Karpas-422 (cell line): ENCODE data around the gene RBM45. TPM values are rescaled to one million over a fixed set of nuclear protein-coding genes. Genes with fewer than 3 reads are reported as not detected.
"Not testable (repeated sequence)": the region's sequence is repeated elsewhere in the genome, so short reads cannot be mapped to it uniquely, and the experiment has no call there.

Experiments used
- DNase-seq: peaks from one replicate; pipeline ENCODE4 v3.0.0-alpha.2; 2015
- H2AFZ ChIP-seq: fragments of 200-600 bp; sonication (generic); 2 replicates; pipeline ENCODE4 v1.6.1; 2014; ENCODE audit warnings: antibody characterized with exemption, low read length, mixed read lengths
- H3K27ac ChIP-seq: fragments of 200-600 bp; sonication (generic); 2 replicates; pipeline ENCODE4 v1.5.1; 2014; ENCODE audit warnings: mild to moderate bottlenecking, low read length, moderate library complexity
- H3K27me3 ChIP-seq: fragments of 200-600 bp; sonication (generic); 2 replicates; pipeline ENCODE4 v1.6.1; 2014; ENCODE audit warnings: low read length, mixed read lengths
- H3K36me3 ChIP-seq: fragments of 200-600 bp; sonication (generic); 2 replicates; pipeline ENCODE4 v1.6.1; 2014; ENCODE audit warnings: low read length, mixed read lengths; ENCODE audit not compliant: insufficient read depth
- H3K4me1 ChIP-seq: fragments of 200-600 bp; sonication (generic); 2 replicates; pipeline ENCODE4 v1.6.1; 2014; ENCODE audit warnings: mild to moderate bottlenecking, low read length, mixed read lengths
- H3K4me2 ChIP-seq: fragments of 200-600 bp; sonication (generic); 2 replicates; pipeline ENCODE4 v1.6.1; 2014; ENCODE audit warnings: low read length, low read depth, mild to moderate bottlenecking; ENCODE audit not compliant: poor library complexity, severe bottlenecking
- H3K4me3 ChIP-seq: fragments of 200-600 bp; sonication (generic); 2 replicates; pipeline ENCODE4 v1.5.1; 2014; ENCODE audit warnings: mild to moderate bottlenecking, antibody characterized with exemption, low read length, mixed read lengths
- H3K79me2 ChIP-seq: fragments of 200-600 bp; sonication (generic); 2 replicates; pipeline ENCODE4 v1.6.1; 2014; ENCODE audit warnings: mild to moderate bottlenecking, low read length, mixed read lengths
- H3K9ac ChIP-seq: fragments of 200-600 bp; sonication (generic); 2 replicates; pipeline ENCODE4 v1.6.0; 2014; ENCODE audit warnings: low read length
- H3K9me2 ChIP-seq: fragments of 200-600 bp; sonication (generic), shearing (Covaris generic); replicated peaks from 2 replicates; pipeline ENCODE4 v1.6.0; 2014; ENCODE audit warnings: mild to moderate bottlenecking, low read length, moderate library complexity; ENCODE audit not compliant: insufficient read depth
- H3K9me3 ChIP-seq: fragments of 300-700, 200-600 bp; sonication (generic); 2 replicates; pipeline ENCODE4 v1.6.1; 2014; ENCODE audit warnings: low read length, mixed read lengths
- H4K20me1 ChIP-seq: fragments of 200-600 bp; sonication (generic); 2 replicates; pipeline ENCODE4 v1.6.1; 2014; ENCODE audit warnings: mild to moderate bottlenecking, antibody characterized with exemption, low read length, low read depth; ENCODE audit not compliant: insufficient read depth
- total RNA-seq: library from RNA; depleted of rRNA; stranded (reverse); fragments of >200 nt; shearing (Covaris generic); gene quantifications from 2 replicates; pipeline ENCODE4 v1.2.3, GENCODE V29; 2014; ENCODE audit warnings: low replicate concordance

RBM45 gene
- total RNA-seq, 1 experiment from 2014 or later = 32.8 TPM

DNA sequence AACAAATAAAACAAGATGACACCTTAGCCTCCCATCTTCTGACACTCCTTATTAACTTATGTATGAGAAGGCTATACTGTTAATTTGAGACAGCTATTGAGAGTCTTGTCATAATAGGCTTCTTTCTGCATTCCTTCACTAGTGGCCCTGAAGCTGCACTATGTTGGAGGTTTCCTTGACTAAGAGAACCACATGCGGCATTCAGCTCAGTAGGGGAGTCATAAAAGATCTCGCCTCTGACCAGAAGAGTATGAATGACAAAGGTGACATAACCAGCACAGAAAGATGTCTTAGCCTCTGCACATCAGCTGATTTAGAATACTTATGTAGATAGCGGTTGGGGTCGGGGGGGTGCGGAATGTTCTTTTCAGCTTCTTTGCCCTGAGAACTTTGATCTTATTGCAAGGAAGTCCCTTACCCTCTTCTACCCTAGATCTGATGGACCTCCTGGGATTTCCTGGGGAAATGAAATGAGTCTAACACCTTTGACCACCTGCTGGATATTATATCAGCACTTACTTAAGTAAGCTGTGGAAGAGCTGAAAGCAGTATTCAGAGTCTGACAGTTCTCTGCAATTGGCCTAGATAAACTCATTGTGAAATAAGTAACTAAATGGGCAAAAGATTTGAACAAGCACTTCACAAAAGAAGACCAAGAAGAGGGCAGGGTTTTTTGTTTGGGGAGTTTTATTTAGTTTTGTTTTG lies 24.2 kb downstream of the RBM45 start:
- Histone ChIP-seq H3K36me3 (peaks cover 6% of the 10 kb centered on the region; the same call in 1 of the 2 replicates), H3K4me1 (no peaks in the 10 kb centered on the region), H3K27ac (no peak overlapping the region), H3K4me2 (no peak overlapping the region), H3K9ac (no peak overlapping the region), H3K9me3 (no peaks in the 10 kb centered on the region), H3K4me3 (no peak overlapping the region), H2AFZ (no peak overlapping the region), H3K79me2 (no peaks in the 10 kb centered on the region), H3K9me2 (no peaks in the 10 kb centered on the region), H3K27me3 (no peaks in the 10 kb centered on the region), H4K20me1 (no peaks in the 10 kb centered on the region)
- DNase-seq = no peak

DNA sequence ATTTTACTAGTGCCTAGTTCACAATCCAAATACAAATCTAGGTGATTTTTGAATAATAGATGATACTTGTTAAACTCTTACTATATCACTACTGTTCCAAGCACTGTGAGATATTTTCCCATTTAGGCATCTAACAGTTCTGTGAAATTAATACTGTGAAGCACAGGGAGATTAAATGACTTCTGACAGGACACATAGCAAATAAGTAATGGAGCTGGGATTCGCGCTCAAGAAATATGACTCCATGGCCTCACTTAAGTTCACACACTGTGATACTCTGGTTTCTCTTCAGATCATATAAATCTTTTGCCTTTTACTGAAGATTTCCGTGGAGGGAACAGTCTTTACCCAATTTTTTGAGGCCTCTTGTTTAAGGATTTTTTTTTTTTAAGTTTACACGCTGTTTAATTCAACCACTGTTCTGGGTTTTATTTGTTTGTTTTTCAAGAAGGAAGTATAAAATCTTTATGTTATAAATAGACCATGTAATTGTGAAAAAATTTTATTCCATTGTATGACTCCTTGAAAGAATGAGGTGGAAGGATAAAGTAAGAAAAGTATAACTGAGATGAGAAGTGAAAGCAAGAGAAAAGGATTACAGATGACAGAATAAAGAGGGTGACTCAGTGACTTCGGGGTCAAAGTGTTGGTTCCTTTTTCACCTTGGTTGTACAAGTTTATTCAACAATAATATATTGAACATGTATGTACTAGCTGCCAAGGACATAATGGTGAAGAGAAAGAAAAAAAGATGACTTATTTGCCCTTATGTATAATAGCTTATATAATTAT lies 30.2 kb downstream of the RBM45 start:
- H2AFZ ChIP-seq = no peak overlapping the region
- no peak overlapping the region for H3K4me2 ChIP-seq
- no peak overlapping the region for H3K9ac ChIP-seq
- no peaks in the 10 kb centered on the region for H3K9me3 ChIP-seq
- H4K20me1 ChIP-seq = no peaks in the 10 kb centered on the region
- no peaks in the 10 kb centered on the region for H3K27me3 ChIP-seq
- no peaks in the 10 kb centered on the region for H3K4me1 ChIP-seq
- no peaks in the 10 kb centered on the region for H3K79me2 ChIP-seq
- H3K27ac ChIP-seq = no peak overlapping the region
- no peak for DNase-seq
- H3K9me2 ChIP-seq = no peaks in the 10 kb centered on the region
- H3K36me3 ChIP-seq = no peaks in the 10 kb centered on the region
- no peak overlapping the region for H3K4me3 ChIP-seq

DNA sequence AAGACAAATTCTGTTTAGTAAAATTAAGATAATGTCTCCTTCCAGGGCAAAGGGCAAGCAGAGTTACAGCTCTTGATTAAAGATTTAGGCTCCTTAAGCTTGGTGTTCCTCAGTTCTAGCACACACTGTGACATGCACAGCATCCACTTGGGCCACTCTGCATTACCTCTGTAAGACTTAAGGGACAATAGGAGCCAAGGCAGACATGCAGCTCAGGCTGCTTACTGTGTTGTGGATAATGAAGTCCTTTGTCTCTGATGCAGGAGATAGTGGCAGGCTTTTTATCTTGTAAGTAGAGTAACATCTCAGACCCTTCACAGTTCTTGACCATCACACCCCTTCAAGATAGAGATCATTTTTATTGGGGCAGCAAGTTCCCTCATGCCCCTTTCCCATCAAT lies 31.2 kb downstream of the RBM45 start:
- Histone ChIP-seq H3K4me3 (no peak overlapping the region), H3K4me1 (no peaks in the 10 kb centered on the region), H3K9me3 (no peaks in the 10 kb centered on the region), H3K27ac (no peak overlapping the region), H3K36me3 (no peaks in the 10 kb centered on the region), H3K9me2 (no peaks in the 10 kb centered on the region), H4K20me1 (no peaks in the 10 kb centered on the region), H3K4me2 (no peak overlapping the region), H3K9ac (no peak overlapping the region), H3K27me3 (no peaks in the 10 kb centered on the region), H3K79me2 (no peaks in the 10 kb centered on the region), H2AFZ (no peak overlapping the region)
- DNase-seq = no peak

DNA sequence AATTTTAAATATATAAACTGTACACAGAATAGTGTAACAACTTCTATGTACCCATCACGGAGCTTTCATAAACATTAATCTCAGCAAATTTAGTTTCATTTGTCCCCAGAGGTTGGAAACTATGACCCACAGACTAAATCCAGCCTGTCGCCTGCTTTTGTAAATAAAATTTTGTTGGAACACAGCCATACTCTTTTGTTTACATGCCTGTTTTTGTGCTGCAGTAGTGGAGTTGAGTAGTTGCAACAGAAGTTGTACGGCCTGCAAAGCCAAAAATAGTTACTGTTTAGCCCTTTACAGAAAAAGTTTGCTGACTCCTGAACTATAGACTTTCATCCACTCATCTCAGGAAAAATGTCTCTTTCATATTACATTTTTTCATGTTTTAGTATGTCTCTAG lies 39.8 kb downstream of the RBM45 start:
- no peaks in the 10 kb centered on the region for H4K20me1 ChIP-seq
- no peak overlapping the region for H3K9ac ChIP-seq
- no peak for DNase-seq
- no peaks in the 10 kb centered on the region for H3K9me3 ChIP-seq
- H2AFZ ChIP-seq = no peak overlapping the region
- H3K79me2 ChIP-seq = no peaks in the 10 kb centered on the region
- no peaks in the 10 kb centered on the region for H3K36me3 ChIP-seq
- H3K9me2 ChIP-seq = no peaks in the 10 kb centered on the region
- no peaks in the 10 kb centered on the region for H3K4me1 ChIP-seq
- H3K4me3 ChIP-seq = no peak overlapping the region
- H3K27me3 ChIP-seq = no peaks in the 10 kb centered on the region
- H3K4me2 ChIP-seq = no peak overlapping the region
- H3K27ac ChIP-seq = no peak overlapping the region

DNA sequence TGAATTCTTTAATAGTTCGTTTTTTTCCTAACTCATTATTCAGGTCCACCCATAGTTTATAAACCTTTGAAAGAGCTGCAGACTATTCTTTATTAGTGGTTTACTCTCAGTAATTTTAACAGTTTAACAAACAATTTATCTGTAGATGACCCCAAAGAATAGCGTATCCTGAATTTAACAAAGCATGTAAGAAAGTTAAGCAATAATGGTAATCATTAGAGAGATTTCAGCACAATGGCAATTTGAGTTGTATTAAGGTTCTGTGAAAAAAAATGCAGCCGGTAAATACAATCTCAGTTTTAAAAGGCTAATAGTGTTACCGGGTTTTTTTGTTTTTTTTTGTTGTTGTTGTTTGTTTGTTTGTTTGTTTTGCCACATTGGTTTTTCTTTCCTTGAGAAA lies 40.3 kb downstream of the RBM45 start:
- Histone ChIP-seq H4K20me1 (no peaks in the 10 kb centered on the region), H3K9ac (no peak overlapping the region), H3K27me3 (no peaks in the 10 kb centered on the region), H3K4me2 (no peak overlapping the region), H3K9me2 (no peaks in the 10 kb centered on the region), H3K4me1 (no peaks in the 10 kb centered on the region), H3K9me3 (no peaks in the 10 kb centered on the region), H2AFZ (no peak overlapping the region), H3K36me3 (no peaks in the 10 kb centered on the region), H3K4me3 (no peak overlapping the region), H3K79me2 (no peaks in the 10 kb centered on the region), H3K27ac (no peak overlapping the region)
- no peak for DNase-seq

DNA sequence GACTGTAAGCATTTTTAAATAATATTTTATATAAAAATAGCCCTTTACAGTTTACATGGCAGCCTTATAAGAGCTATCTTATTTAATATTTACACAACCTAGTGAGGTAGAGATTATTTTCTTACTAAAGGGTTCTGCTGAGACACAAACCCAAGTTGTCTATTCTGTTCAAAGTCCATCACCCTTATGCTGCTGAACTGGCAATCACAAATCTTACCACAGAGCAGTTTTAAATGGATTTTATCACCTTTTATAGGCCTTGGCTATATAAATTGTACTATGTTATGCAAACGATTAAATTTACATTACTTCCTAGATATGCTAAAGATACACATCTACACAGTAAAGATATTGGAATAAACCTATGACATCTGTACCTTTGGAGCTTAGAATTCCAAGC lies 40.7 kb downstream of the RBM45 start:
- no peak overlapping the region for H3K4me2 ChIP-seq
- no peaks in the 10 kb centered on the region for H3K27me3 ChIP-seq
- no peaks in the 10 kb centered on the region for H3K4me1 ChIP-seq
- H3K4me3 ChIP-seq = no peak overlapping the region
- no peak overlapping the region for H3K9ac ChIP-seq
- H2AFZ ChIP-seq = no peak overlapping the region
- no peak overlapping the region for H3K27ac ChIP-seq
- H3K79me2 ChIP-seq = no peaks in the 10 kb centered on the region
- no peak for DNase-seq
- no peaks in the 10 kb centered on the region for H3K9me2 ChIP-seq
- H3K36me3 ChIP-seq = no peaks in the 10 kb centered on the region
- H4K20me1 ChIP-seq = no peaks in the 10 kb centered on the region
- no peaks in the 10 kb centered on the region for H3K9me3 ChIP-seq

DNA sequence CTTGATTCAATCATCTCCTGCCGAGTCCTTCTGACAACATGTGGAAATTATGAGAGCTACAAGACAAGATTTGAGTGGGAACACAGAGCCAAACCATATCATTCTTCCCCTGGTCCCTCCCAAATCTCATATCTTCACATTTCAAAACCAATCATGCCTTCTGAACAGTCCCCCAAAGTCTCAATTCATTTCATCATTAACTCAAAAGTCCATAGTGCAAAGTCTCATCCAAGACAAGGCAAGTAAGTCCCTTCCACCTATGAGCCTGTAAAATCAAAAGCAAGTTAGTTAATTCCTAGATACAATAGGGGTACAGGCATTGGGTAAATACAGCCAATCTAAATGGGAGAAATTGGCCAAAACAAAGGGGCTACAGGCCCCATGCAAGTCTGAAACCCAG lies 41.6 kb downstream of the RBM45 start:
- H3K4me2 ChIP-seq, H3K9me3 ChIP-seq, H2AFZ ChIP-seq, H3K4me3 ChIP-seq, H3K27ac ChIP-seq, H3K9ac ChIP-seq, H3K27me3 ChIP-seq, H3K9me2 ChIP-seq, H3K4me1 ChIP-seq, H3K36me3 ChIP-seq, H3K79me2 ChIP-seq, DNase-seq, H4K20me1 ChIP-seq: not testable (repeated sequence)

DNA sequence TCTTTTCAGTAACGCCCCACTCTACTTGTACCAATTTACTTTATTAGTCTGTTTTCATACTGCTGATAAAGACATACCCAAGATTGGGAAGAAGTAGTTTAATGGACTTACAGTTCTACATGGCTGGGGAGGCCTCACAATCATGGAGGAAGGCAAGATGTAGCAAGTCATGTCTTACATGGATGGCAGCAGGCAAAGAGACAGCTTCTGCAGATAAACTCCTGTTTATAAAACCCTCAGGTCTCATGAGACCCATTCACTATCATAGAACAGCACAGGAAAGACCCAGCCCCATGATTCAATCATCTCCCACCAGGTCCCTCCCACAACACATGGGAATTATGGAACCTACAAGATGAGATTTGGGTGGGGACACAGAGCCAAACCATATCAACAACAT lies 43.3 kb downstream of the RBM45 start:
- H3K79me2 ChIP-seq = no peaks in the 10 kb centered on the region
- no peak overlapping the region for H2AFZ ChIP-seq
- no peak overlapping the region for H3K4me2 ChIP-seq
- H3K9me2 ChIP-seq = no peaks in the 10 kb centered on the region
- no peaks in the 10 kb centered on the region for H3K4me1 ChIP-seq
- no peaks in the 10 kb centered on the region for H3K27me3 ChIP-seq
- no peaks in the 10 kb centered on the region for H3K9me3 ChIP-seq
- H3K9ac ChIP-seq = no peak overlapping the region
- no peak for DNase-seq
- H3K27ac ChIP-seq = no peak overlapping the region
- H3K36me3 ChIP-seq = no peaks in the 10 kb centered on the region
- no peaks in the 10 kb centered on the region for H4K20me1 ChIP-seq
- H3K4me3 ChIP-seq = no peak overlapping the region
